HL-60/S4 (cell line): Measurements from ENCODE around the gene CREBBP.
"Not testable (repeated sequence)": the region's sequence is repeated elsewhere in the genome, so short reads cannot be mapped to it uniquely, and the experiment has no call there.

Source experiments
- in situ Hi-C: fragments of 300-500 bp; cut with MboI; formaldehyde crosslinking; loops from 2 replicates; pipeline ENCODE4 v1.14.3; 2022; ENCODE audit warnings: low sequenced_read_pairs

The CREBBP gene

DNA sequence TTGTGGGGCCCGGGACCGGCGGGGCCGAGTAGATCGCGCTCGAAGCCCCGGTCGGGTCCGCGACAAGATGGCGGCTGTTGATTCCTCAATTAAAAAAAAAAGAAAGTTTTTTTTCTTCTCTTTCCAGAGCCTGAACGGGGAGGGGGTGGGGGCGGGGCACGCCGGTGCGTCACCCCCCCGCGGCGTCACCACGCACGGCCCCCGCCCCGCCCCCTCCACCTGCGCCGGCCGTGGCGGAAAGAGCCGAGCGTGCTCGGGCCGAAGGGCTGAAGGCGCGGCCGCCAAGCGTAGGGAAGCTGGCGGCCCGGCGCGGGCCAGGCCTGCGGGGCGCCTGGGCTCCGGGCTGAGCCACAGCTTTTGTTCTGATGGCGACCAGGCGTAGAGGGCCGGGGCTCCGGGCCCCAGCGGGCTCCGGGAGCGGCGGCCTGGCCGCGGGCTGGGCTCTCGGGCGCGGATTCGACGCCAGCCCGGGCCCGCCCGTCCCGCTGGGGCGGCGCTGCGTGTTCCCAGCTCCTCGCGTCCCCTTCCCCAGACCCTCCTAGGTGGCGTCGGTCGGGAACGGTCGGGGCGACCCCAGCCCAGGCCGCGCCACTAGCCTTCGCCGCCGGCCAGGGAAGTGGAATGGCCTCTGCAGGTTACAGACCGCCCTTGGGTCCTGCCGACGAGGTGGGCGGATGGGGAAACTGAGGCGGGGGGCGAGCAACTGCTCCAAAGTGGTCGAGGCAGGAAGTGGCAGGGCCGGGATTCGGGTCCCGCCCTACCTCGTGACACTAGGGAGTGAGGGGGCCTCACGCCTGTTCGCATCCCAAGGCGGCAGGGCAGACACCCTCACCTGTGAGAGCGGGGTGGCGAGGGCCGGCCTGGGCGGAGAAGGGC lies at the start of gene CREBBP:
CREBBP (minus strand) TSS at position 91 of the 876 bp plus-strand sequence. CDS start 797 bp downstream, outside the sequence.
- in situ Hi-C loops, result no loop called here

- in situ Hi-C loops, result not testable (repeated sequence)
These were observed 46.6 kb upstream of the CREBBP start for GRCh38 chr16:3927147-3927546.

DNA sequence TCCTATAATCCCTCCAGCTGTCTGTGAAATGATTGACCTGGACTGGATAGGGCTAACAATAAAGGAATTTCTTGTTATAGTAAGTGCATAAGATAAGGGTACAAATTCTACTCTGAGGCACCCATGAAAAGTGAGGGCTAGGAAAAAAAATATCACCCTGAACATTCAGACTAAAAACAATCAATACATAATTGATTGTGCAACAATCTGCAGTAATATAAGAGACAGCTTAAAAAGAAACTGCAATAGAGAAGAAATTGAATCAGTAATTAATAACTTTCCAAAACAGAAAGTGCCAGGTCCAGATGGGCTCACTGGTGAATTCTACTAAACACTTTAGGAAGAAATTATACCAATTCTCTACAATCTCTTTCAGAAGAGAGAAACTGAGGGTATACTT lies 44.2 kb upstream of the CREBBP start:
- in situ Hi-C loops, result no loop called here

DNA sequence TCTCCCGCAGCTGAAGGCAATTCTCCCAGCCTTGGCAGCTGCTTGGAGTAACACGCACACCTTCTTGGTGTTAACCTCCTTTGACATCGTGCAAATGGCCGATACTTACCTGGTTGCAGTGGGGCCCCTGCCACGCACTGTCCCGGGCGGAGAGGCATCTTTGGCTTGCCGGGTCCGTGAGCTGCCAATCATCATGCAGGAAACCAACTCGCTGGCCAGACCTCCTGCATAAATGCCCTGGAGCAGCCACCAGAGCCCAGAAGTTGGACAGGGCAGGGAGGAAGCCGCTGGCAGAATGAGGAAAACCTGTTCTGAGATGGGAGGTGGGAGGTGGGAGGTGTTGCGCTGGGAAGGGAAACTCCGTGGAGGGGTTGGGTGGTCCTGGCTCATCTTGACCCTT lies 41.7 kb upstream of the CREBBP start:
- in situ Hi-C loops, result no loop called here

- in situ Hi-C loops, result no loop called here
These were observed 39.7 kb upstream of the CREBBP start for GRCh38 chr16:3920206-3920605.

GRCh38 chr16:3919413-3919812 lies 38.9 kb upstream of the CREBBP start:
- in situ Hi-C loops, result no loop called here

GRCh38 chr16:3915426-3916260 lies 35.1 kb upstream of the CREBBP start:
- in situ Hi-C loops, result no loop called here

DNA sequence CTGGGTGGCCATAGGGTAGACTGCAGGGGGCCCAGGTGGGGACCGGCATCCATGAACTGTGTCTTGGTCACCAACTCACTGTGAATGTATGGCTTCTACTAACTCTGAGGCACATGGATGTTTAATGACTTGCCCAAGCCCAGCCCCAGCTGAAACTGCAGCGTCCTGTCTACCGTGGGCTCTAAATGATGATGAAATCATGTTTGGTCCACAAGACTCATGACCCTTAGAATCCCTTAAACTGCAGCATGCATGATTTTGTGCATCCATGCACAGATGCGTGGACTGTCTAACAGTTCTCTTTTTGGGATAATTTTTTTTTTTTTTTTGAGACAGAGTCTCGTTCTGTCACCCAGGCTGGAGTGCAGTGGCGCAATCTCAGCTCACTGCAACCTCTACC lies 32.4 kb upstream of the CREBBP start:
- in situ Hi-C loops, result no loop called here

DNA sequence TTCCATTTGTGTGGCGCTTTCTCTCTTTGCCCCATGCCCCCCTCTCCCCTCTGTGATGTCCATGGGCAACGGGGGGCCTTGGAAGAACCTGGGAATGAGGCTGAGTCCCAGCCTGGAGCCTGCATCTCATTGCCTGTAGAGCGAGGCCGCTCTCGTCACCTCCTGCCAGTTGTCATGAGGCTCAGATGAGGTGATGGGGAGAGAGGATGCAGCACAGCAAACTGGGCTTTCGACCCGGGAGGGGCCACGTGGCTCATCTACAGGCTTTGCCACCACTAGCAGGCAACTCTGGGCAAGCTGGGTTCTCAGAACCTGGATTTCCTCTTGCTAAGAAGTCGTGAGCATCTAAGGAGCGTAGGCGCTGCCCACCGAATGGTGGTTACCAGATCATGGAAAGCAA lies 31.9 kb upstream of the CREBBP start:
- in situ Hi-C loops, result no loop called here

- in situ Hi-C loops, result not testable (repeated sequence)
These were observed 31.2 kb upstream of the CREBBP start for GRCh38 chr16:3911741-3912140.

DNA sequence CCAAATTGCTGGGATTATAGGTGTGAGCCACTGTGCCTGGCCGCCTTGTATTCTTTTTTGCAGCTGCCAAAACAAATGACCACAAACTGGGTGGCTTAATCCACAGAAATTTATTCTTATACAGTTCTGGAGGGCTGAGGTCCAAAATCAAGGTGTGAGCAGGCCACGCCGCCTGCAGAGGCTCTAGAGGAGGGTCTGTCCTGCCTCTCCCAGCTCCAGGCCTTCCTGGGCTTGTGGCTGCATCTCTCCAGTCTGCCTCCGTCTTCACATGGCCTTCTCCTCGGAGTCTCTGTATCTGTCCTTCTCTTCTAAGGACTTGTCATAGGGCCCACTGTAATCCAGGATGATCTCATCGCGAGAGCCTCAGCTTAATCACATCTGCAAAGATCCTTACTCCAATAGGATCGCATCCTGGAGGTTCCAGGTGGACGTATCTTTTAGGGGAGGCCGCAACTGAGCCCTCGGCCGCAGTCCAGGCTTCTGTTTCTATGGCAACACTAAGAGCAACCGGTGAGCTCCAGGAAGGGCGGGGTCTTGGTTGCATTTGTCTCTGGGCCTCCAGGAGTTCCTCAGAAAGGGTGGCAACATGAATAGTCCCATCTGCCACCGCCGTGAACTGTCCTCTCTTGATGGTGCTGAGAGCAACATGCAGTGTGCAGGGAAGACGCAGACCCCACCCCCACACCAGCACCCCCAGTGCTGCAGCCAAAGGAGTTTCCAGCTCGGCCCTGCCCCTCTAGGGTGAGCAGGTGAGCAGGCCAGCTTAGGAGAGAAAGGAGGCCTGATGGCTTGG lies 29.5 kb upstream of the CREBBP start:
- in situ Hi-C loops, result no loop called here

DNA sequence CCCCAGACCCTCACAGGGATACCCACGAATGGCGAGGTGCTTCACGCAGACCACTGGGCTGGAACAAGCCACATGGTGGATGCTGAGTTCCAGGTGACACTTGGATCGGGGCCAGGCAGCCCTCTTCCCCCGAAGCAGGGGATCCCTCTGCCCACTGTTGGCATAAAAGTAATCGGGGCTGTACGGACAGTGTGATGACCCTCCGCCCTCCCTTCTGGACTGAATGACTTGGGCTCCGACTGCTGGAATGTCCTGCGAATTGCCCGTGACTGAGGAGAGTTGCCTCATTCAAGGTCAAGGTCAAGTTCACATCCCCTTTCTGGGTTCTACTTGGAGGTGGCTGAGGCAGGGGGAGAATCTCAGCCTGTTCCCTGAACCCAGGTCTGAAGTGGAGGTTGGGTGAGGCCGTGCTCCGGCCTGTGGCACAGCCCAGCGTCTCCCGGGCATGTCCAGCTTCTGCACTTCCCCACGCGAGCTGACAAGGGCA lies 28.5 kb upstream of the CREBBP start:
- in situ Hi-C loops, result no loop called here

DNA sequence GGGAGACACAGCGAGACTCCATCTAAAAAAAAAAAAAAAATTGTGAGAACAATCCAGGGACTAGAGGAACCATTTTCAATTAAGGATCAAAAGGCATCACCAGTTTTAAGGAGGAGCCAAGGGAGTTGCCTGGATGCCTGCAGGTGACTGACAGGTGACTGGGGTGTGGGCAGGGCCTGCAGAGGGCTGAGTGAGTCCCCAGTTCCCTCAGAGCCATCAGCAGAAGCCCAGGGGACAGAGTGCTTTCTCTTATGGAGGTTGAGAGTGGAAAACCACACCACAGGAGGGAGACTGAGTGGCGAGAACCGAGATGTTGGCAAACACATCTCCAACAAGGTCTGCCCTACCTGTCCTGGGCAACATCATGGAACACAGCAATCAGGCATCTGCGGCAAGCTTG lies 27.1 kb upstream of the CREBBP start:
- in situ Hi-C loops, result no loop called here

DNA sequence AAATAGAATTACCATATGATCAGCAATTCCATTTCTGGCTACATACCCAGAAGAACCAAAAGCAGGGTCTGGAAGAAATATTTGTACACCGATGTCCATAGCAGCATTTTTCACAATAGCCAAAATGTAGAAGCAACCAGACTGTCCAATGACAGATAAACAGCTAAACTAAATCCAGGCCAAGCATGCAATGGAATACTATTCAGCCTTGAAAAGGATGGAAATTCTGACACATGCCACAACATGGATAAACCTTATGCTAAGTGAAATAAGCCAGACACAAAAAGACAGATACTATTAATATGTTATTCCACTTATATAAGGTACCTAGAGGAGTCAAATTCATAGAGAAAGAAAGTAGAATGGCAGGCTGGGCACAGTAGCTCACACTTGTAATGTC lies 25.9 kb upstream of the CREBBP start:
- in situ Hi-C loops, result no loop called here

DNA sequence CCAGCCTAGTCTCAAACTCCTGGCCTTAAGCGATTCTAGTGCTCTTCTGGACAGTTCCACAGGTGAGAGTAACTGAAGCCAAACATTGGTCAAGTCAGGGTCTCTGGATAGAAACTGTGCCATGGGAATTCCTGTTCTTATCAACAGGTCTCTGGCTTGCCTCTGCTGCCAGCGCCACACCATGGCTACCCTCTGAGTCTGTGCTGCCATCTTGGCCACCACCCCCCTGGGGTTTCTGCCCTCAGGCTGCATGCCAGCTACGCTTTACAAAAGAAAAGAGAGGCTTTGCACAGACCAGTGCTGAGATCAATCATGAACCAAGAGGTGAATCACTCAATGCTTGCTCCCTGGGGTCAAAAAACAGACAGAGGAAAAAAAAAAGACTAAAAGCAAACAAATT lies 24.4 kb upstream of the CREBBP start:
- in situ Hi-C loops, result no loop called here

GRCh38 chr16:3890091-3890490 lies 9.6 kb upstream of the CREBBP start:
- in situ Hi-C loops, result no loop called here

DNA sequence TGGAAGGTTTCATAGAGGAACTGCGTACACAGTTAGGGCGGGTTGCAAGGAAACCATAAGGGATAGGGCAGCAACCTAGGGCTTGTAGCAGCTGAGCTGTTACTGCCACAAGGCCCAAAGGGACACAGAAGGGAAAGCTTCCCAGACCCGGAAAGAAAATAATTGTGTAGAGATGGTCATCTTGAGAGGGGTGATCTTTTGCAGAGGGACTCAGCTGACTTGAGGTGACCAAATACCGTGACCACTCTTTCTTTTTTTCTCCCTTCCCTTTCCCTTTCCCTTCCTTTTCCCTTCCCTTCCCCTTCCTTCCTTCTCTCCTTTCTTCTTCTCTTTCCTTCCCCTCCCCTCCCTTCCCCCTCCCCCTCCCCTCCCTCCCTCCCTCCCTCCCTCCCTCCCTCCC lies 8.5 kb upstream of the CREBBP start:
- in situ Hi-C loops, result no loop called here

DNA sequence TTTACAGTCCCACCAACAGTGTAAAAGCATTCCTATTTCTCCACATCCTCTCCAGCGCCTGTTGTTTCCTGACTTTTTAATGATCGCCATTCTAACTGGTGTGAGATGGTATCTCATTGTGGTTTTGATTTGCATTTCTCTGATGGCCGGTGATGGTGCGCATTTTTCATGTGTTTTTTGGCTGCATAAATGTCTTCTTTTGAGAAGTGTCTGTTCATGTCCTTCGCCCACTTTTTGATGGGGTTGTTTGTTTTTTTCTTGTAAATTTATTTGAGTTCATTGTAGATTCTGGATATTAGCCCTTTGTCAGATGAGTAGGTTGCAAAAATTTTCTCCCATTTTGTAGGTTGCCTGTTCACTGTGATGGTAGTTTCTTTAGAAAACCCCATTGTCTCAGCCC lies 5.5 kb upstream of the CREBBP start:
- in situ Hi-C loops, result not testable (repeated sequence)

- in situ Hi-C loops, result no loop called here
These were observed 3.9 kb upstream of the CREBBP start for GRCh38 chr16:3884398-3884797.

GRCh38 chr16:3882531-3882930 lies 2.0 kb upstream of the CREBBP start:
- in situ Hi-C loops, result no loop called here

DNA sequence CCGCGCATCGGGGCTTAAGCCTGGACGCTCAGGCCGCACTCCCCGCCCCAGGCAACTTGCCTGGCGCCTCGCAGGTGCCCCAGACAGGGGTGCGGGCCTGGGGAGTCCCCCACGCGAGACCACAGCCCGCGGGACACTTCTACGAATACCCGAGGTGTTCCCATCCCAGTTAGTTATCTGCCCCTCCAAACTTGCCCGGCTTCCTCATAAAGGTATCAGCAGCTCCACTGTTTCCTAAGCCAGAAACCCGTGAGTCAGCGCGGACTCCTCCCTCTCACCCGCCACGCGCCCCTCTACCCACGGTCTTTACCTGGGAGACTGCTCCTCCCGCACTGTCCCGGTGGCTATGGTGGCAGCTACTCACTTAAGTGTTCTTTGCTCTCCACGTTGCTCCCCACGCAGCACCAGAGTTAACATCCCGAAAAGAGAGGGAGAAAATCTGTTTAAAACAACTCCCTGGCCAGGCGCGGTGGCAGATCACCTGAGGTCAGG lies 1.0 kb upstream of the CREBBP start:
- in situ Hi-C loops, result no loop called here
